T-cell (primary cell): ENCODE measurements around the gene DOCK1. TPM values are rescaled to one million over a fixed set of nuclear protein-coding genes. Genes with fewer than 3 reads are reported as not detected.

Source experiments
- ATAC-seq, 4 experiments: fragments of 200-7000 bp in 3 of 4; fragments of 150-1000 bp in 1 of 4; cut with Tn5 transposase; replicated peaks in 1 of 4; 1 replicate in 3 of 4; 2 replicates in 1 of 4; pipeline ENCODE4 v1.10.0; 2021; ENCODE audit warnings: moderate library complexity in 3 of 4, mild to moderate bottlenecking in 2 of 4, moderate number of reproducible peaks in 1 of 4
- CTCF ChIA-PET, 2 donors: fragments of 300-600 bp; sonication (Branson Sonifier 250); formaldehyde crosslinking; loops; one replicate each; lab custom pipeline; 2022; ENCODE audit warnings: antibody characterized with exemption in 2 of 2; lab: Charles Lee
- POLR2A ChIA-PET, 2 donors: fragments of 300-600 bp; sonication (Branson Sonifier 250); formaldehyde crosslinking; loops; one replicate each; lab custom pipeline; 2022; ENCODE audit warnings: antibody characterized with exemption in 2 of 2; lab: Charles Lee
- DNase-seq, 35 experiments: peaks; one replicate each; pipeline versions ENCODE4 v3.0.0 to v3.0.0-alpha.2; 2013 to 2023
- H3K27ac ChIP-seq: one replicate; pipeline ENCODE4 v1.5.1; 2013; ENCODE audit warnings: low read length
- H3K27me3 ChIP-seq, 2 experiments: replicated peaks in 1 of 2; 1 replicate in 1 of 2; 2 replicates in 1 of 2; pipeline versions ENCODE4 v1.6.1 to v1.7.0; 2013; ENCODE audit warnings: low read length in 1 of 2, mixed read lengths in 1 of 2; ENCODE audit not compliant: control insufficient read depth in 2 of 2, insufficient read depth in 2 of 2; ENCODE audit errors: extremely low read depth in 1 of 2
- H3K36me3 ChIP-seq, 2 donors: 1 replicate in 1 of 2; 2 replicates in 1 of 2; pipeline versions ENCODE4 v1.6.1 to v1.7.0; 2013; ENCODE audit warnings: low read length in 1 of 2; ENCODE audit not compliant: control insufficient read depth in 2 of 2, insufficient read depth in 1 of 2; ENCODE audit errors: extremely low read depth in 1 of 2
- H3K4me1 ChIP-seq, 2 experiments: 1 replicate in 1 of 2; 2 replicates in 1 of 2; pipeline versions ENCODE4 v1.6.1 to v1.7.0; 2013; ENCODE audit warnings: low read length in 2 of 2, mixed read lengths in 1 of 2; ENCODE audit not compliant: insufficient read depth in 2 of 2, control insufficient read depth in 1 of 2; ENCODE audit errors: extremely low read depth in 1 of 2
- H3K4me3 ChIP-seq, 2 donors: 1 replicate in 1 of 2; 2 replicates in 1 of 2; pipeline versions ENCODE4 v1.5.1 to v1.7.0; 2013; ENCODE audit warnings: mild to moderate bottlenecking in 2 of 2, low read length in 1 of 2, moderate library complexity in 1 of 2; ENCODE audit not compliant: control insufficient read depth in 1 of 2; ENCODE audit errors: extremely low read depth in 1 of 2
- H3K9me3 ChIP-seq: 2 replicates; pipeline ENCODE4 v1.7.0; 2013
- H3K27ac Mint-ChIP-seq, 2 donors: one replicate each; pipeline ENCODE4 v1.8.0; 2020 to 2021; ENCODE audit warnings: mild to moderate bottlenecking in 2 of 2, mixed read lengths in 2 of 2
- H3K27me3 Mint-ChIP-seq, 2 donors: one replicate each; pipeline ENCODE4 v1.8.0; 2021 to 2022; ENCODE audit warnings: mixed read lengths in 2 of 2
- H3K36me3 Mint-ChIP-seq: one replicate; pipeline ENCODE4 v1.8.0; 2021; ENCODE audit warnings: mixed read lengths
- H3K4me1 Mint-ChIP-seq, 3 donors: one replicate each; pipeline ENCODE4 v1.8.0; 2020 to 2022; ENCODE audit warnings: mixed read lengths in 3 of 3, mild to moderate bottlenecking in 1 of 3
- H3K4me3 Mint-ChIP-seq, 3 donors: one replicate each; pipeline ENCODE4 v1.8.0; 2020 to 2022; ENCODE audit warnings: mild to moderate bottlenecking in 3 of 3, mixed read lengths in 3 of 3, moderate library complexity in 3 of 3
- H3K9me3 Mint-ChIP-seq, 3 donors: one replicate each; pipeline ENCODE4 v1.8.0; 2020 to 2022; ENCODE audit warnings: mixed read lengths in 3 of 3
- WGBS: methylation state at CpG from one replicate; pipeline ENCODE4 v1.1.5; 2013; ENCODE audit warnings: missing lambda C conversion rate; ENCODE audit not compliant: insufficient coverage; 5-methylcytosine and 5-hydroxymethylcytosine counted together
- total RNA-seq, 35 experiments: library from RNA in 6 of 35; stranded (reverse) in 6 of 35; fragments of 120-200 nt in 1 of 35; gene quantifications; one replicate each; pipeline versions ENCODE4 v1.2.1 to v1.2.4 and lab custom pipeline; 2013 to 2026

DOCK1 gene
- total RNA-seq, 5 donors from 2014 or later (not counting 1 experiment from before 2014, with no cell fraction given), result 0.18 to 0.53 (median 0.37) TPM

DNA sequence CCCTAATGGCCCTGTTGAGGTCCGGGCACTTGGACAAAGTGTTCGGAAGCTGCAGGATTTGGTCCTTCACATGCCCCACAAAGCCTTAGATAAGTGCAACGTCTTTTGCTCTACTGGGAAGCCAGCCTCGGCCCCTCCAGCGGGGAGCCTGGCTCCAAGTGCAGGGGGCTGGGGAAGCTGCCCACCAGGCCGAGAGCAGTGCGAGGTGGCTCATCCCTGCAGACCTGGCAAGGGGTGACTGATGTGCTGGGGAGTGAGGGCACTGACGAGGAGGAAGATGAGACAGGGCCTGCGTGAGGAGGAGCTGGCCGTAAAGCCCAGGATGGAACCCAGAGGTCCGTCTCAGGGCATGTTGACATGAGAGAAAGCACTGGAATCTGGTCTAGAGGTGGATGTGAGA, 508.1 kb downstream of the DOCK1 start:
- Mint-ChIP-seq H3K4me3 (no peak overlapping the region), H3K36me3 (no peaks in the 10 kb centered on the region), H3K9me3 (no peaks in the 10 kb centered on the region), H3K4me1 (no peaks in the 10 kb centered on the region), H3K27ac (no peak overlapping the region), H3K27me3 (no peaks in the 10 kb centered on the region)
- H3K9me3 ChIP-seq, result no peaks in the 10 kb centered on the region
- DNase-seq (no peak), ATAC-seq (no peak)
- H3K4me3 ChIP-seq, result no peak overlapping the region
- POLR2A ChIA-PET, result no interaction called here
- H3K36me3 ChIP-seq, result no peaks in the 10 kb centered on the region
- peaks cover 0 to 7% of the 10 kb centered on the region in 2 experiments for H3K27me3 ChIP-seq
- 82% methylated on average over 11 of the region's 11 CpGs for WGBS
- no peak overlapping the region for H3K27ac ChIP-seq
- CTCF ChIA-PET, result no interaction called here
- no peaks in the 10 kb centered on the region for H3K4me1 ChIP-seq

DNA sequence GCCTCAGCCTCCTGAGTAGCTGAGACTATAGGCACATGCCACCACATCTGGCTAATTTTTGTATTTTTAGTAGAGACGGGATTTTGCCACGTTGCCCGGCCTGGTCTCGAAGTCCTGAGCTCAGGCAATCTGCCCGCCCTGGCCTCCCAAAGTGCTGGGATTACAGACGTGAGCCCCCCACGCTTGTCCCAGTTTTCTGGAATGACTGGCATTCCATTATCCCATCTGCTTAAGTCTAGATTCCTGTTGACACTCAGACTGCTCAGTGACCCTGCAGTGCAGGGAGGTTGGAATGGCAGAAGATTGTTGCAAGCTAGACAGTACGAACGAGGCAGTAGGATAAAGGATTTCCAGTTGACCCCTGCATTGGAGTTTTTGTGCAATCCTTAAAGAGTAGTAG, 508.8 kb downstream of the DOCK1 start:
- Mint-ChIP-seq H3K9me3 (no peaks in the 10 kb centered on the region), H3K36me3 (no peaks in the 10 kb centered on the region), H3K27ac (no peak overlapping the region), H3K4me3 (no peak overlapping the region), H3K4me1 (no peaks in the 10 kb centered on the region), H3K27me3 (no peaks in the 10 kb centered on the region)
- H3K9me3 ChIP-seq, result no peaks in the 10 kb centered on the region
- H3K36me3 ChIP-seq, result no peaks in the 10 kb centered on the region
- ATAC-seq (no peak), DNase-seq (no peak)
- 98% methylated on average over 9 of the region's 9 CpGs for WGBS
- peaks cover 0 to 9% of the 10 kb centered on the region in 2 experiments for H3K27me3 ChIP-seq
- H3K4me3 ChIP-seq, result no peak overlapping the region
- no peak overlapping the region for H3K27ac ChIP-seq
- ChIA-PET CTCF (no interaction called here), POLR2A (no interaction called here)
- no peaks in the 10 kb centered on the region for H3K4me1 ChIP-seq

GRCh38 chr10:127415116-127415515, 509.9 kb downstream of the DOCK1 start:
- ChIA-PET POLR2A (no interaction called here), CTCF (no interaction called here)
- DNase-seq, result no peak
- Histone ChIP-seq H3K9me3 (no peaks in the 10 kb centered on the region), H3K36me3 (no peaks in the 10 kb centered on the region), H3K4me3 (no peak overlapping the region), H3K27me3 (peaks cover 0 to 9% of the 10 kb centered on the region in 2 experiments), H3K4me1 (no peaks in the 10 kb centered on the region), H3K27ac (no peak overlapping the region)
- no peaks in the 10 kb centered on the region for H3K36me3 Mint-ChIP-seq
- WGBS, result 79% methylated on average over 4 of the region's 9 CpGs
- H3K9me3 Mint-ChIP-seq, result no peaks in the 10 kb centered on the region
- H3K27me3 Mint-ChIP-seq, result no peaks in the 10 kb centered on the region
- no peak overlapping the region for H3K27ac Mint-ChIP-seq
- H3K4me3 Mint-ChIP-seq, result no peak overlapping the region
- no peaks in the 10 kb centered on the region for H3K4me1 Mint-ChIP-seq
- no peak for ATAC-seq

GRCh38 chr10:127415901-127416581, 510.8 kb downstream of the DOCK1 start:
- ChIA-PET POLR2A (no interaction called here), CTCF (no interaction called here)
- H3K4me1 Mint-ChIP-seq, result no peaks in the 10 kb centered on the region
- no peak overlapping the region for H3K27ac ChIP-seq
- no peaks in the 10 kb centered on the region for H3K36me3 ChIP-seq
- H3K4me1 ChIP-seq, result no peaks in the 10 kb centered on the region
- no peaks in the 10 kb centered on the region for H3K9me3 Mint-ChIP-seq
- no peaks in the 10 kb centered on the region for H3K27me3 Mint-ChIP-seq
- peaks cover 0 to 9% of the 10 kb centered on the region in 2 experiments for H3K27me3 ChIP-seq
- DNase-seq (no peak), ATAC-seq (no peak)
- H3K27ac Mint-ChIP-seq, result no peak overlapping the region
- no peak overlapping the region for H3K4me3 Mint-ChIP-seq
- no peak overlapping the region for H3K4me3 ChIP-seq
- H3K36me3 Mint-ChIP-seq, result no peaks in the 10 kb centered on the region
- 81% methylated on average over 9 of the region's 12 CpGs for WGBS
- no peaks in the 10 kb centered on the region for H3K9me3 ChIP-seq

DNA sequence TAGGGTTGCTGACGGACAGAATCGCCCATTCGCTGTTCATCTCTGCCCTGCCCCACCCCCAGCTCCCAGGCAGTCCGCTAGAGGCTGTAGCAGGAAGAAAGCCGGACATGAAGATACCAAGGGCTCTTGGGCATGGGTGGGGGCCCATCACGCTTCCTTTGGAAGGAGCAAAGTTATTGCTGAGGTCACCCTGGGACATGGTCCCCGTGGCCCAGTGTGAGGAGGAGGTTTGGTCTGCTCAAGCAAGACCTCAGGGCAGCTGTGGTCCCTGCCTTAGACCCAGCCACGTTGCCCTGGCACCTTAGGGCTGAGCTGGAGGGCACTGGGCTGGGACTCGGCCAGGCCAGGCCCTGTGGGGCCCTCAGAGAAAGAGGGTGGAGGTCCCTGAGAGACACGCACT, 511.8 kb downstream of the DOCK1 start:
- no peaks in the 10 kb centered on the region for H3K4me1 ChIP-seq
- DNase-seq, result no peak
- CTCF ChIA-PET, result no interaction called here
- WGBS, result 66% methylated on average over 8 of the region's 10 CpGs
- no peak for ATAC-seq
- H3K4me3 ChIP-seq, result no peak overlapping the region
- H3K27me3 ChIP-seq, result peaks cover 0 to 9% of the 10 kb centered on the region in 2 experiments
- H3K27ac ChIP-seq, result no peak overlapping the region
- H3K9me3 ChIP-seq, result no peaks in the 10 kb centered on the region
- H3K4me1 Mint-ChIP-seq, result no peaks in the 10 kb centered on the region
- no peak overlapping the region for H3K27ac Mint-ChIP-seq
- no peaks in the 10 kb centered on the region for H3K27me3 Mint-ChIP-seq
- no peaks in the 10 kb centered on the region for H3K36me3 Mint-ChIP-seq
- H3K36me3 ChIP-seq, result no peaks in the 10 kb centered on the region
- no peaks in the 10 kb centered on the region for H3K9me3 Mint-ChIP-seq
- POLR2A ChIA-PET, result no interaction called here
- no peak overlapping the region for H3K4me3 Mint-ChIP-seq

DNA sequence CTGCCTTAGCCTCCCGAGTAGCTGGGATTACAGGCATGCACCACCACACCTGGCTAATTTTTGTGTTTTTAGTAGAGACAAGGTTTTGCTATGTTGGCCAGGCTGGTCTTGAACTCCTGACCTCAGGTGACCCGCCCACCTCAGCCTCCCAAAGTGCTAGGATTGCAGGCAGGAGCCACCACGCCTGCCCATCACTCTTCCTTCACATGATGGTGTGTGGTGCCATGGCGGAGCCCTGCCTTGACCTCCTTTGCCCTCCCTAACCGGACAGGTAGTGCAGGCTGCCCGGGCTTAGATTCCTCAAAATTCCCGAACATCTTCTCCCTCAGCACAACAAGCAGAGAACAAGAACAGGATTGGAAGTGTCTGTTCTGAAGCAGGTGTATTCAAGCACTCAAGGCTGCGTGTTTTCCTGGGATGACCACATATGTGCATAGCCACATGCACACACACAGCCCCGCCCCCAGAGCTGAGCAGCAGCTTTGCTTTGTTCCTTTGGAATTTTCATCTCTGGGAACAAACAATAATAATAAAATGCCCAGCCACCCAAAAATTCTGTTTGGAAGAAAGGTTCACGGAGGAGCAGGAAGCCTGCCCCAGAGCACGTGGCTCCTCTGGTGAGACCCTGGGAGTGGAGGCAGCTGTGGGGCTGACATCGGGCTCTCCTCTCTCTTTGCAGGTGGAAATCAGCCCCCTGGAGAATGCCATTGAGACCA, 512.6 kb downstream of the DOCK1 start:
- H3K9me3 ChIP-seq, result no peaks in the 10 kb centered on the region
- H3K36me3 ChIP-seq, result no peaks in the 10 kb centered on the region
- H3K27ac Mint-ChIP-seq, result no peak overlapping the region
- H3K4me3 Mint-ChIP-seq, result no peak overlapping the region
- no peaks in the 10 kb centered on the region for H3K9me3 Mint-ChIP-seq
- CTCF ChIA-PET, result no interaction called here
- H3K4me1 ChIP-seq, result no peaks in the 10 kb centered on the region
- peaks cover 0 to 9% of the 10 kb centered on the region in 2 experiments for H3K27me3 ChIP-seq
- no peaks in the 10 kb centered on the region for H3K4me1 Mint-ChIP-seq
- 74% methylated on average over 4 of the region's 12 CpGs for WGBS
- POLR2A ChIA-PET, result no interaction called here
- H3K4me3 ChIP-seq, result no peak overlapping the region
- ATAC-seq (no peak), DNase-seq (no peak)
- no peaks in the 10 kb centered on the region for H3K36me3 Mint-ChIP-seq
- no peak overlapping the region for H3K27ac ChIP-seq
- no peaks in the 10 kb centered on the region for H3K27me3 Mint-ChIP-seq
